Measurements from ENCODE around the gene FLRT1. TPM values are rescaled to one million over a fixed set of nuclear protein-coding genes. Genes with fewer than 3 reads are reported as not detected.

FLRT1 gene
- total and polyA plus RNA-seq, 2 experiments from 2014 or later = 0.76 to 1.1 TPM

- TF ChIP-seq NANOG (IDR thresholded peaks at IDR 0.05; ENCODE audit: borderline replicate concordance) (no peak), STAT1 (IDR thresholded peaks at IDR 0.05; ENCODE audit: unreplicated experiment) (no peak), REST (IDR thresholded peaks at IDR 0.05; ENCODE audit: unreplicated experiment) (no peak)
Observed at GRCh38 chr11:64003807-64004589, 31.7 kb upstream of the FLRT1 start (continued).

GRCh38 chr11:64004590-64004984 lies 31.1 kb upstream of the FLRT1 start:
- Histone ChIP-seq H3K4me1 (ENCODE audit: insufficient read depth) (peaks cover 12% of the 10 kb centered on the region), H4K20me1 (replicated peaks; ENCODE audit: insufficient read depth) (no peaks in the 10 kb centered on the region; the same call in 1 of the 2 replicates), H3K9me2 (ENCODE audit: insufficient read depth) (no peaks in the 10 kb centered on the region), H3K4me3 (no peak overlapping the region), H2AFZ (no peak overlapping the region), H3K36me3 (ENCODE audit: insufficient read depth) (no peaks in the 10 kb centered on the region), H3K27ac (ENCODE audit: low read depth) (no peak overlapping the region), H3F3A (replicated peaks; ENCODE audit: low read depth) (peaks cover 27% of the 10 kb centered on the region), H3K4me2 (no peak overlapping the region), H3K79me2 (replicated peaks; ENCODE audit: insufficient read depth) (no peaks in the 10 kb centered on the region), H3K27me3 (ENCODE audit: insufficient read depth) (peaks cover 94% of the 10 kb centered on the region)
- Mint-ChIP-seq H3K9me3 (no peaks in the 10 kb centered on the region), H3K36me3 (ENCODE audit: low read depth) (no peaks in the 10 kb centered on the region), H3K4me3 (no peak overlapping the region), H3K4me1 (peaks cover 23% of the 10 kb centered on the region), H3K27ac (no peak overlapping the region), H3K27me3 (ENCODE audit: insufficient read depth, low read depth, poor library complexity) (peaks cover 62% of the 10 kb centered on the region)
- no peak for TF ChIP-seq POLR2AphosphoS5 (IDR thresholded peaks at IDR 0.05; ENCODE audit: low read depth)
- no peak for TF ChIP-seq ETS1 (IDR thresholded peaks at IDR 0.05)
- TF ChIP-seq STAT1 (IDR thresholded peaks at IDR 0.05; ENCODE audit: unreplicated experiment) = no peak
- no peak for TF ChIP-seq NANOG (IDR thresholded peaks at IDR 0.05; ENCODE audit: borderline replicate concordance)
- TF ChIP-seq REST (IDR thresholded peaks at IDR 0.05; ENCODE audit: unreplicated experiment) = no peak
- ATAC-seq (no peak), DNase-seq (ENCODE audit: low spot score) (no peak)
